Hepatocyte (in vitro differentiated cells): ENCODE data around the gene RBM33.

Source experiments
- CTCF ChIP-seq: fragments of 200-600 bp; sonication (generic); IDR thresholded peaks from 2 replicates; pipeline ENCODE4 v1.5.1; 2016; ENCODE audit warnings: antibody characterized with exemption, mild to moderate bottlenecking; ENCODE audit not compliant: poor library complexity
- EZH2 ChIP-seq: fragments of 200-600 bp; sonication (generic); IDR thresholded peaks from 2 replicates; pipeline ENCODE4 v1.6.1; 2016; ENCODE audit warnings: antibody characterized with exemption, mild to moderate bottlenecking, borderline replicate concordance
- EZH2phosphoT487 ChIP-seq: fragments of 200-600 bp; sonication (generic); IDR thresholded peaks from one replicate; pipeline ENCODE4 v1.6.1; 2018; ENCODE audit warnings: antibody characterized with exemption, mild to moderate bottlenecking, low read depth, moderate library complexity; ENCODE audit not compliant: unreplicated experiment, severe bottlenecking

- TF ChIP-seq CTCF (no peak), EZH2phosphoT487 (no peak), EZH2 (no peak)
Measured at GRCh38 chr7:155776606-155777005, 132.1 kb downstream of the RBM33 start.
